H1 (cell line): Measurements from ENCODE around the gene MACROD2. TPM values are rescaled to one million over a fixed set of nuclear protein-coding genes. Genes with fewer than 3 reads are reported as not detected.

ENCODE experiments used
- KDM5A ChIP-seq: fragments of 200-600 bp; IDR thresholded peaks from 2 replicates; pipeline ENCODE4 v1.7.1; 2012; ENCODE audit warnings: mild to moderate bottlenecking, low read length, inconsistent platforms, mixed read lengths
- RBBP5 ChIP-seq: IDR thresholded peaks from 2 replicates; pipeline ENCODE4 v1.7.1; 2012; ENCODE audit warnings: low read depth, mild to moderate bottlenecking, inconsistent platforms, low read length, moderate library complexity, borderline replicate concordance
- polyA plus RNA-seq, 7 experiments: library from polyadenylated mRNA; depleted of rRNA in 3 of 7; stranded (reverse) in 5 of 7; unstranded in 2 of 7; fragments of >200 nt in 5 of 7; fragments of 200-250 nt in 2 of 7; gene quantifications; 1 replicate in 5 of 7; 2 replicates in 1 of 7; 4 replicates in 1 of 7; pipeline versions ENCODE4 v1.2.1 to v1.2.3, GENCODE V29; 2011 to 2013; ENCODE audit warnings: missing spikeins in 2 of 7, mixed read lengths in 2 of 7
- total RNA-seq: library from RNA; stranded (reverse); fragmentation: NEBNext Ultra II Directional; extraction: Animal tissue kit (Norgen Biotek cat#: 25700); gene quantifications from 2 replicates; pipeline ENCODE4 v1.2.1, GENCODE V29; 2021

MACROD2 gene
- total and polyA plus RNA-seq, 2 of the 8 experiments (the other 6 are each of a cell fraction or from before 2014, with no cell fraction given), result 0.70 to 3.9 TPM

- no peak for TF ChIP-seq KDM5A
- no peak for TF ChIP-seq RBBP5
Measured at GRCh38 chr20:15931897-15932296, 1936.6 kb downstream of the MACROD2 start (continued).
